CD4-positive, alpha-beta T cell treated with Interleukin-10 for 1 hour (primary cell): ENCODE data around the gene NELL1.

Experiments
- DNase-seq: peaks from one replicate; pipeline ENCODE4 v3.0.0-alpha.2; 2020

The NELL1 gene

DNA sequence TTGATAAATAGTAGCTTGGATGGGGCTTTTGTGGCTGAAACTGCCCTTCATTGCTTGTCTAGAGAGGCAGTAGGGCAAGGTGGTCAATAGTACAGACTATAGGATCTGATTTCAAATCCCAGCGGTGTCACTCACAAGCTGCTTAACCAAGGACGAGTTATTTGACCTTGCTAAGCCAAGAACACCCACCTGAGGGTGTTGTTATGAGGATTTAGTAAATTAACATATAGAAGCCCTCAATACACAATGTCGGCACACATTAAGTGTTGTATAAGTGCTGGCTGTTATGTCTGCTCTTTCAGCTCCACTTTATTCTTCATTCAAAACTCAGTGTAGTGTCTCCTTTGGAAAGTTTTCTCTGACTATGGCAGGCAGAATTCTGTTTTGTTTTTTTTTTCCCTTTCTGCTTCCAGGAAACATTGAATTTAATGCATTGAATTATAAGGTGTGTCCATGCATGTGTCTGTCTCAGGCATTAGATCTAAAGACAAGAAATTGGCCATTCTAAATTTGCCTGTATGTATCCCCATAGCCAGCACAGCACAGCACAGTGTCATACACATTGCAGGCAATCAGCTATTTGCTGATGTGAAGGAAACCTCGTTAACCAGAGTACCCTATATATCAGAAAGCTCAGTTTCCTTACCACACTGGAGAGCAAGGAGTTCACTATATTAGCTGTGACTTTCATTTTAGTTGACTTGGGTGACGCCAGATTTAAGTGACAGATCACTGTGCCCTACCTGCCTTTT lies 212.1 kb downstream of the NELL1 start:
- no peak for DNase-seq

DNA sequence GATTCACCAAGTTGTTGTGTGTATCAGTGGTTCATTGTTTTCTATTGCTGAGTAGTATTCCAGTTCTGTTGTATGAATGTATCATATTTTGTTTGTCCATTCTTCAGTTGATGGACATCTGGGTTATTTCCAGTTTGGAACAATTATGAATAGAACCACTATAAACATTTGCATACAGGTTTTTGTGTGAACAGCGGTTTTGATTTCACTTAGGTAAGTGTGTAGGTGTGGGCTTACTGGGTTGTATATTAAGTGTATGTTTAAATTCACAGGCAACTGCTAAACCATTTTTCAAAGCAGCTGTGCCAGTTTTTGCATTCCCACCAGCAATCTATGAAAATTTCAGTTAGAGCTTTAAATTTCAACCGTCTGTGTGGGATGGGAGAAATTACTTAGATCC lies 217.8 kb downstream of the NELL1 start:
- no peak for DNase-seq

DNA sequence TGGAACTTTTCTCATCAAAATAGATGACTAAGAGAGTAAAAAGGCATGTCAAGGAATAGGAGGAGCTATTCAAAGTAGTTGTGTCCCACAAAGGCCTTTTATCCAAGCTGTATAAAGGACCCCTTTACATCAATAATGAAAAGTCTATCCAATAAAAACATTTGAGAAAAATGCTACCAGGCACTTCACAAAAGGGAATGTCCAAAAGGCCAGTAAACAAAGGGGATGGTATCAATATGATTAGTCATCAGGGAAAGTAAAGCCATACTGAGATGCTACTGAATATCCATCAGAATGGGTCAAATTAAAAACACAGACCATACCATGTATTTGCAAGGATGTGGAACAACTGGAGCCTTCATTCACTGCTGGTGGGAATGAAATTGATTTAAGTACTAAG lies 224.9 kb downstream of the NELL1 start:
- DNase-seq = no peak

DNA sequence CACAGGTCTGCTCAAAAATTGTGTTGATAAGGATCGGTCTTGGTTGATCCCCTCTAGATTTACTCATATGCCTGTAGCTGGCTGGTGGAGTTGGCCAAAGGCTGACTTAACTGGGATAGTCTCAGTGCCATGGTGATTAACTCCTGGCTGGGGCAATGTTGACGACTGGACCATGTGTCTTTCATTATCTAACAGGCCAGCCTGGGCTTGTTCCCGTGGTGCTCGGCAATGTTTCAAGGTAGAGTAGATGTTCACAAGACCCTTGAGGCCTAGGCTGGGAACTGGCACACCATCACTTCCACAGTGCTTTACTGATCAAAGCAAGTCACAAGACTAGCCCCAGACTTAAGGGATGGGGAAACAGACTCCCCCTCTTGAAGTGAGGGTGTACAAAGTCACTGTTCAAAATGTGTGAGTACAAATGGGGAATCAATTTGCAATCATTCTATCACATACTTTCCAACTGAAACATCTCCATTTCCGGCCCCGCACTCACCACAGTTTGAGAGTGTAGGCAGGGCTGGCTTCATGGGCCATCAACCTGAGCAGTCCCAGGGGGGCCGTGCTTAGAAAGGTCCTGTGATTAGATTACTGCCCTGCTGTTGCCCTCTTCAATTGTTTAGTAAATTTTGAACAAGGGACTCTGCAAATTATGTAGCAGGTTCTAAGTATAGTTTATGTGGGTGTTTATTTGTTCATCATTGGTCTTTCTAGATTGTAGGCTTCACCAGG lies 240.8 kb downstream of the NELL1 start:
- DNase-seq = no peak

DNA sequence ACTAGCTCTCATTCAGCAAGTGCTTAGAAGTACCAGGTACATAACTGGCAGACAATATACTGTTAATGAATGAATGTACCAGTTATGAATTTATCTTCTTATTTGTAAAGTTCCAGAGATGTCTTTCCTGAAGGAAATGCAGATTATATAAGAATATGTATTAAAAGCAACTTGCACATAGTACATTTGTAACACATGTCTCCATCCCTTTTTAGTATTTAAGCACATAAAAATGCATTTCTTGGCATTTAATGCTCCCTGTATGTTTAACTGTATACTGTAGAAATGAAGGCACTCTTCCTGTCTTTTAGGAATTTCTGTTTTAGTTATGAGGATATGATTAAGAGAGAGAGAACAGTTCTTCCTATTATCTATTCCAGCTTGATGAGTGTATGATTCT lies 241.3 kb downstream of the NELL1 start:
- DNase-seq = no peak

DNA sequence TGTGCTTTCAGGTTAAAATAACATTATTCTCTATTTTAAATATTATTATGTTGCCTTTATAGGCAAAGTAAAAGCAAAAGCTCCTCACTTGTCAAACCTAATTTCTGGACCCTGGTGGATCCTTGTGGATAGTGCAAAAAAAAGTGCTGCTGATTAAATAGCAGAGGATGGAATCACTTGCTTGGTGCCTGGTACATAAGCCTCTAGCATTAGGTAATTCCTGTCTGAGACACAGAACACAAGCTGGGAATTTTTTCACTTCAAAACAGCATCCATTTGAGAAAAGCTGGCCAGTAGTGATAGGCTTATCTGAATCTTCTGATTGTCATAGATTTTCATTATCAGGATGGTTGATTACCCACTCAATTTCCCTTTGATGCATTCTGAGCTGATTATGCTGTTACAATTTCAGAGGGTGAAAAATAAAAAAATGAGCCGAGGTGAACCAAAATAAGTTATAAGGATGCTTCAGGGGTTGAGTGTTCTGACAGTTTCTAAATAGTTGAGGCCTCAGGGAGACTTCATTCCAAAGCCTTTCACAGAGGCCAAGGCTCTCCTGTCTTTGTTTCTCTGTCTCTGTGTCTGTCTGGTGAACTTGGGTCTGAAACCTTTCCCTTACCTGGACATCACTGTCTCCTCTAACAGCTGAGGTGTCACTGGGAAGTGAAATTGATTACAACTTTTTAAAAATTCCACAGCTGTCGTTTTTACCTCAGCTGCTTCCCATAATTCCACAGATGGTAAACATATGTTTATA lies 242.9 kb downstream of the NELL1 start:
- DNase-seq = no peak

DNA sequence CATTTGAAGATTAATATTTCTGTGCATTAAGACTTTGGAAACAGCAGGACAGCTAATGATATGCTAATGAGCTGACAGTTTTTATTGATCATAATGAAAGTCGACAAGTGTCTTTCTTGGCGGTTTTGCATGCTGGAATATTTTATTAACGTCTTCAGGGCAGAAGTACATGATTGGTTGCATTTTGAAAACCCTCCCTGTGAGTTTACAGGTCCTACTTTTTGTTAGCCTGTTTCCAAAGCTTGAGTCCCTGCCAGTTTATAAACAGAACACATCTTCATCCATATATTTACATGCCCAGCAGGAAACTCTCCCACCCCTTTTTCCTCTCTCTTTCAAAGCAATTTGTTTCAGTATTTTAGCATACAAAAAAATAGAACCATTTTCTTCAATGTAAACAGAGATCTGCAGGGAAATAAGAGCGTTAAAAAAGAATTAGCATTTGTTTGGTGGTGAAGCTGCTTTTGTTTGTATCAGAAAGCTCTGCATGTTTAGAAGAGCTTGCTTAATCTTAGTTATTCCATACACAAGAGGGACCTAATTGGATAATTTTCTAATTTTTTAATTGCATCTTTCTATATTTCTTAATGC lies 243.6 kb downstream of the NELL1 start:
- DNase-seq = no peak

DNA sequence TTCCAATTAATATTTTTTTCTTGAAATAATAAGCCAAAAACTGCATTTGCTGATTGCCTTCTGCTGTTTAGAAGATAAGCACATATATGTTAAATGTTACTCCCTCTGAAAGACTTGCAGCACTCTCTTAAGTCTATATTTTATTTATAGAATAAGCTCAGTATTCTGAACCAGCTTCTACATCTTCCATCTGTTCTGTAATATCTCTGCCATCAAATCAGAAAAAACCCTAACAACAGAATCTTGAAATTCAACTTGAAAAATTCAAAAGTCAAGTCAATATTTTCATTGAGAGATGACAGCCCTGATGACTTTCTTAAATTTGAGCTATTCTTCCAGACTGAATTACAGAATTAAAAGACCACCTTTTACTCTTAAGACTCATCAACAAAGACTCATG lies 247.9 kb downstream of the NELL1 start:
- no peak for DNase-seq

DNA sequence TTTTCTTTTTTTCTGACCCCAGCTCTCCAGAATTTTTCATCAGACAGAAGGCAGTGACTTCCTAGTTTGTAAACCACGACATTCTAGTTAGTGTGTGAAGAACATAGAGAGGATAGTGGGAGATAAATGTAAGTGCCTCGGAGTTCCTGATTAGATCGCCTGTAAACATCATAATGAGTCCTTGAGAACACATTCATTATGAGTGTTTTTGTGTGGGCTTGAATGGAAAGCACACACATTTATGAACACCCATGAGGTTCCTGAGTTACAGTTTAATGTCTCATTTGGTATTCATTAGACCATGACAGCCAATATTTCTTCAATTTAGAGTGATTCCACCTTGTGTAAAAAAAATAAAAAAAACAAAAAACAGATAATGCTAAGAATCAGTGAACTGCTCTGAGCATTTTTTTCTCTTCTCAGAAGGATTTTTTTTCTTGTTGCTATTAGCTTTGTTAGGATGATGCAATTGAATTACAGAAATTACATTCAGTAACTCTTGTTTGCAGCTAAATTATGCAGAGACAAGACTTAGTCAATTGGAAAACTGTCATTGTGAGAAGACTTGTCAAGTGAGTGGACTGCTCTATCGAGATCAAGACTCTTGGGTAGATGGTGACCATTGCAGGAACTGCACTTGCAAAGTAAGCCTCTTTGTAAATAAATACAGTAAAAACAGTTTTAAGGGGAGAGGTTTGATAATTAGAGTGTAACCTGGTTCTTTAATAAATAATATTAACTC lies 257.6 kb downstream of the NELL1 start:
- no peak for DNase-seq

DNA sequence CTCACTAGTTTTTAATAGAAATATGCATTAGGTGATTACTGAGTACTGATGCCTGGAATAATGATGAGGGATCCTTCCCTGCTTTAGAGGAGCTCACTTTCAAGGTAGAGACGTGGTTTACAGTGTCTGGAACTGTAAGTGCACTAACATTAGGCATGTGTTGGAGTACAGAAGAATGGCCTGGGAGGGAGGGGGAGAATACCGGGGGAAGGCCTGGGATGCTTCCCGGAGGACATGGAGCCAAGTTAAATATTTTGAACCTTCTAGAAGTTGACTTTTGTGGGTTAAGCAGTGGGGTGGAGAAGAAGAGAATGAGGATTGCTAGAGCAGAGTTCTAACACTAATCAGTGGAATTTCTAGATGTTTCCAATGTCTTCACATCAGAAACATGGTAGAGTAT lies 261.6 kb downstream of the NELL1 start:
- DNase-seq = no peak

DNA sequence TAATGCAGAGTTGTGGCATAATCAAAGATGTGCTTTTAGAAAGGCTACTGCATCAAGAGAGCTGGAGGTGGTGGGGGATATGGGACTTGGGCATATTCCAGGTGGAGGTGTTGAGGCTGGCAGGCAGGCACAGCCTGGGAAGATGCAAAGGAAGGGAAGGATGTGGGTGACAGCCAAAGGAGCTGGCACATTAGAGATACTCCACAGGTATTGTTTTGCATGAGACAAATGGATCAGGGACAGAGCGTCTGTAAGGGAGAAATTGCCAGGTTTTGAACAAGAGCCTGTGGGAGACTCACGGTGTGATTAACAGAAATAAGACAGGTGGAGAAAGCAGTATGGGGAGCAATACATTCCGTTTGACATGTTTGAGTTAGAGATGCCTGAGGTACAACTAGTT lies 263.7 kb downstream of the NELL1 start:
- no peak for DNase-seq

DNA sequence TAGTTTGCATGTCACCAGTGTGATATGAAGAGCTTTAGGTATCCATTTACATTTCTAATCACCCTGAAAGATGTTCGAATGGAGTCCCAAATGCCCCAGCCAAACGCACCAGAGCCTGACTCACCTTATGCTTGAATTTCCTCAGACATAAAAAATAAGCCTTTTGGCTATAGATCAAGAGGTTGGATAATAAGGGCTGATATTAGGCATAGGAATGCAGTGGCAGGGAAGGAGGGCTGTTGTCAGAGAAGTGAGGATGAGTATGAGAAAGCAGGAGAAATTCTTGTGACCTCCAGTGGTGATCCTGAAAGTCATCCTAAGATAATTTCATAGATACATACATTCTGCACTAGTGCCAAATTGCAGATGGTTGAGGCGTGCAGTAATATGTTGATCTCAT lies 264.6 kb downstream of the NELL1 start:
- no peak for DNase-seq

DNA sequence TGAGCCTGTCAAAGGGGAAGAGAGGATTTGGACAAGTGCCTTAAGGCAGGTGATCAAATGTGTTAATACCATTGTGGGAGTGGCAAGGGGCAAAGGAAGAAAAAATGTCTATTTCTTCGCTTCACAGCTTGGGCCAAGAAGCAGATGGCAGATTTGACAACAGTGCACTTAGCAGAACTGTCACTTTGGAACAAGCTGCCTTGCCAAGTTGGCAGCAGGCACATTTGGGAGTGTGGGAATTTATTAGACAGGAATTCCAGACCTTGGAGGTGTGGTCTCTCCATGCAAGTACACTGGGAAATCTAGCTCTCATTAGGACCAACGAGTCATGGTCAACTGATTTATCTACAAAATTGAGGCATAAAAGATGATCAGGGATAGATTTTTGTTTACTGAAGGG lies 265.1 kb downstream of the NELL1 start:
- DNase-seq = no peak

DNA sequence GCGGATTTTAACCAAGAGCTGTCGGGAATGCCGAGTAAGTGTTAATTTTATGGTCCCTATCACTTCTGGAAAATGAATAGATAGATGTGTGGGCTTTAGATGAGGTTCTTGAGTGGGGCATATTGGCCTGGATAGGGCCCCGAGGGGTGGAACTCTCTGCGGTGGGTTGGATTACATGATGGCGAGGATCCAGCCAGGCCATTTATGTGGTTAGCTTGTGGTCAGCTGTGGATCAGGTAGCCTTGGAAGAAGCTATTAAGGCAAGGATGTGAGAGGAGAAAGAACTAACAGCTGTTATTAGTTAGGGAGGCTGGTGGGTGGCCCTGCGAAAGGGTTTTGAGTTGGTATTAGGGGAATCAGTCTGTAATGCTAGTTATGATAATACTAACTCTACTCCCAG lies 268.4 kb downstream of the NELL1 start:
- DNase-seq = no peak

DNA sequence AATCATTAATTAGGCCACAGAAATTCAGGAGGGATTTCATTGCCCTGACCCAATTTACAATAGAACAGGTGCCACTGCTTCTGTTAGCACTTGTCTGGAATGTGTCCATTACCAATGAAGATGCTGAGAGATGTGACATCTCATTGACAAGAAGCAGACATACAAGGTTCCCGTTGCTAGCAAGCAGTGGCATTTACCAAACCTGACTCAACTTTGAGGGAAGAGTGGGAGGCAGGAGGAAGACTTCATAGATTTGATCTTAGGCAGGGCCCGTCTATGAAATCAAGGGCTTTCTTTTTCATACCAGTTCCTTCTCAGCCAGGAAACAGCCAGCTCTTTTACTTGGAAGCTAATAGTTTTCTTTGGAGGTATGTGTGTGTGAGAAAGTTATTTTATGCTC lies 280.2 kb downstream of the NELL1 start:
- DNase-seq = no peak

DNA sequence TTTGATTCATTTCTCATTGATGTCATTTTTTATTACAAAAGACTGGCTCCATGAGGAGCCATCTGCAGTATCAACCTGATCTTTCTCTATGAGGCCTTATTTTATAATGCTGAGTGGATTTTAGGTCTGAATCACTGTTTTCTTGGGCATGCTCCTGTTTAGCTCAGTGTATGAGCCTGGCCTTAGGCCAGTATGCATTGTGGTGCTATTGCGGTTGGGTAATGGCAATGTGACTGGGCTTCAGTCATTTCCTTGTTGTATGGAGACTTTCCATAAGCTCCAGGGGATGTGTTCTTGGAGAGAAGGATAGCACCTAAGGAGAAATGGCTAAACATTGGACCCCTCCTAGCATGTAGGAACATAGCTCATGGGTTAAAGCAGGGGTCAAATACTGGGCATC lies 293.2 kb downstream of the NELL1 start:
- DNase-seq = no peak

DNA sequence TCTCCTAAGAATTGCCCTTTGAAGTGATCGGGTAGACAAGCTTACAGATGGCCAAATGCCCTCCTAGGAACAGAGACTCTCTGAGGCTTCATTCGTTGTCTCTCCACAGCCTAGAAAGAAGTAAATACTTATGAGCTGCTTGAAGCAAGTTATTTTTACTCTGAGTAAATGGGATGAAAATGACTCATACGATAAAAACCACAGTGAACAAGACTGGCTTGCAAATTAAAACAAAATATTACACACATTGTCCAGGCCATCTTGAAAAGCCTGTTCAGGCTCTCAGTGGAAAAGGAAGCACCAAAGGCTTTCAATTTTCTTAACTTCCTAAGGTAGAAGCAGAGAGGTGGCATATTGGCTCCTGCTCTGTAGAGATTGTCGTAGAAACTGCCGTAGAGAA lies 294.2 kb downstream of the NELL1 start:
- no peak for DNase-seq

DNA sequence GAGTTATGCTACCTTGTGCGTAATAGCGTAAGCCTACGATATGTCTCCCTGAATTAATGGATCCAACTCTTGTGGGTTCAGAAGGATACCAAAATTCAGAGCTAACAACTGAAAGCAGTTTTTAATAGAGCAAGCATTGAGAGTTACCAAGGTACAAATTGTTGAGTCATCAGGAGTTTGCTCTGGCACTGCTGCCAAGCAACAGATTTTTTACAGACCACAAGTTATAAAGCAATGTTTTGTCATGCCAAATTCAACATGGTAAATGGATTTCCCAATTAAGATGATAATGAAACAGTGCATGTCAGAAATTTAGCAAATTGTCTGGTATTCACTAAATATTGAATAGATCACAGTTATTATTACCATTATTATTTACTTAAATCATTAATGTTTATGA lies 295.6 kb downstream of the NELL1 start:
- no peak for DNase-seq

DNA sequence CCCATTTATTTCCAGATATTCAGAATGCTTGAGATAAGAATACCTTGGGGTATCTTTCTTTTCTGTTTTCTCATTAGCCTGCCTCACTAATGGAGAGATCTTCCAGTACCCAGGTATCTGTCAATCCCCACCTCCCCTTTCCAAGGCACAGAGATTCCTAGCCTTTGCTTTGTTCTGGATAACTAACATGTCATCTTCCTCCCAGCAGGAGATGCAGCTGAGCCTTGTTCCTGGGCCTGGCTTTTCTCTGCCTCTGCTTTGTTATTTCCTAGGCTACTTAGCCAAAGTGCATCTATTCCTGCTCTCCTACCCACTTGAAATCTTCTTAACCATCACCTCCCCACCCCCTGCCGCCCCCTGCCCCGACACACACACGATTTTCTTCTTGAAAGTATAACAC lies 297.1 kb downstream of the NELL1 start:
- no peak for DNase-seq

DNA sequence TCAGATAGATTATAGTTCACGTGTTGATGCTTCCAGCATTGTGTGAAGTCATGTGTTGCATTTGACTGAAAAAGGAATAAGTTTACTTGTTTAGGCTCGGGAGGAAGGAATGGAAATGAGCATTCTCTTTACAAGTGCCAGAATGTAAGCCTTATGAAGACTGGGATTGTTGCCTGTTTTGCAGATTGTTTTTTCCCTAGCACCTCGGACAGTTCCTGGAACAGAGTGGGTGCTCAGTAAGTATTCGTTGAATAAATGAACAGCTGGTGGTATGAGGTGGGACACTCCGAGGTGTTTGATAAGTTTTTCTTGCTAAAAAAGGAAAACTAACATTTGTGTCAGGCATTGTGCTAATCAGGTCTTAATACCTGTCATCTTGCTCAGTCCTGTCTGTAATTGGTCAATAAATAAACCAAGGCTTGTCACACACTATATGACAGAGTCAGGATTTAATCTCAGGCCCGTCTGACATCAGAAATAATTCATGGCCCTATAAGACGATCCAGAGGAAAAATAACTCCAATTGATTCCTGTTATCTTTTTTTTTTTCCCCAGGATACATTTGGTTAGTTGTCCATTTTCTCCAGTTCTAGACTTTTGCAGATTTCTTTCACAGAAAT lies 304.7 kb downstream of the NELL1 start:
- DNase-seq = no peak

DNA sequence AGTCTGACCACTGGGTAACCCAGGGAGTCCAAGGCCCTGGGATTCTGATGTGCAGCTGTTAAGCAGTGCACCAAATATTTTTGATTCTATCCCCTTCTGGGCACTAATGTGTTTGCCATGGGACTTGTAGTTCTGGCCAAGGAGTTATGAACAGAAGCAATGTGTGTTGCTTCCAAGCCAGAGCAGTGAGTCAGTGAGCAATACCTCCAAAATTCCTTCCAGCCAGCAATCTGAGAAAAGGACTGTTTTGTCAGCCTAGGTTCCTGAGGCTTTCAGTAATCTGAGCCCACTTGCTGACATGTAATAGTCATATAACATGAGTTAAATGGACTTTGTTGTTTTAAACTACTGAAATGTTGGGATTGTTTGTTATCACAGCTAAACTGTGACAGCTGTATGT lies 311.4 kb downstream of the NELL1 start:
- DNase-seq = no peak

DNA sequence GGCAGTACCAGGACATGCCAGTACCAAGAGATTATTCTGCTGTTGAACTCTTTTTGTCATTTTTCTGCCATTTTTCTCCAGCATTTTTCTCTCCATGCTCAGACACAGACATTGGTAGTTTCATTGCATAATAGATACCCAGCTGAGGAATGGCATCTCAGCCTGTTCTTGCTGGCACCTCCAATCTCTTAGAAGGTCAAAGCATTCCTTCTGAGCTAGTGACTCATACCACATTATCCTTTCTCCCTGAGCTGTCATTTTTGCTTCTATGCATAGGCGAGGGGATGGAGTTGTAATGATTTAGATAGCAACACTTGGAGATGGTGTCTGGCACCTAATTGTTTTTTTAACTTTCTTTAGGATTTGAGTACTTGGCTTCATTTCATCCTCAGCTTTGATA lies 321.1 kb downstream of the NELL1 start:
- no peak for DNase-seq

DNA sequence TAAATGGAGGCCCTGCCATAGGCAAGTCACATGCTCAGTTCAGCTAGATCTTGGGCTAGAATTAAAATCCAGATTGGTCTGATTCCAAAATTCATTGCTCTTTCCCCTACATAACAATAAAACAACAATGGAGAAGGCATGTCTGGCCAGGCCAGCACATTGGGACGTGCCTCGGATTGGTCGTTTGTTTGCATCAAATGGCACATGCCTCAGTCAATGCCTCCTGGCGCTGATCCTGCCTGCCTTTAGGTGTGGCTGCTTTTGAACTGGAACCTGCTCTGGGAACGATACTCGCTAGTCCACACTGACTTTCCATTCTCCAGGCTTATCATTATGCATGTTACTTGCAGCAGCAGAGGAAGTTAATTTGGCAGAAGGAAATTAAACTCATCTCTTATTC lies 322.1 kb downstream of the NELL1 start:
- no peak for DNase-seq
